ENCODE data around the gene ATP6V0E1. TPM values are rescaled to one million over a fixed set of nuclear protein-coding genes. Genes with fewer than 3 reads are reported as not detected.
"Not testable (repeated sequence)": the region's sequence is repeated elsewhere in the genome, so short reads cannot be mapped to it uniquely, and the experiment has no call there.

The ATP6V0E1 gene
- total RNA-seq, 1 donor from 2014 or later: 261 TPM

DNA sequence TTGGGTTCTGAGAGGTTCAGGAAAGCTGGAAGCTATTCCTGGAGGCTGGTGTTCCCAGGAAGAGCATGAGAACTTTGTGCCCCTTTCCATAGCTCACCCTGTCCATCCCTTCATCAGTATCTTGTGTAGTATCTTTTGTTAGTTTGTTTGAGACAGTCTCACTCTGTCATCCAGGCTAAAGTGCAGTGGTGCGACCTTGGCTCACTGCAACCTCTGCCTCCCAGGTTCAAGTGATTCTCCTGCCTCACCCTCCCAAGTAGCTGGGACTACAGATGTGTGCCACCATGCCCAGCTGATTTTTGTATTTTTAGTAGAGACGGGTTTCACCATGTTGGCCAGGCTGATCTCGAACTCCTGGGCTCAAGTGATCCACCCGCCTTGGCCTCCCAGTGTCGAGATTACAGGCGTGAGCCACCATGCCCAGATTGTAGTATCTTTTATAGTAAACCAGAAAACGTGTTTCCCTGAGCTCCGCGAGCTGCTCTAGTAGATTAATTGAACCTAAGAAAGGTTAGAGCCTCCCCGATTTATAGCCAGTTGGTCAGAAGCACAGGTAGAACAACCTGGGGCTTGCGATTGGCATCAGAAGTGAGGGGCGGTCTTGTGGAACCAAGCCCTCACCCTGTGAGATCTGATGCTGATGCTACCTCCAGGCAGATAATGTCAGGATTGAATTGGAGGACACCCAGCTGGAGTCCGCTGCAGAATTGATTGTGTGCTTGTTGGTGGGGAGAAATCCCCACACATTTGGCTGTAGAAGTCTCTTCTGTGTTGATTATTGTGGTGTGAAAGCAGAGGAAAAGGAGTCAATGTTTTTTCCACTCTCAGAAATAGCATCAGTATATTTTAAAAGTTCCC, 32.3 kb downstream of the ATP6V0E1 start:
- no peaks in the 10 kb centered on the region for H3K9me3 Mint-ChIP-seq (ENCODE audit: unreplicated experiment)
- TF ChIP-seq, protein P1, sequence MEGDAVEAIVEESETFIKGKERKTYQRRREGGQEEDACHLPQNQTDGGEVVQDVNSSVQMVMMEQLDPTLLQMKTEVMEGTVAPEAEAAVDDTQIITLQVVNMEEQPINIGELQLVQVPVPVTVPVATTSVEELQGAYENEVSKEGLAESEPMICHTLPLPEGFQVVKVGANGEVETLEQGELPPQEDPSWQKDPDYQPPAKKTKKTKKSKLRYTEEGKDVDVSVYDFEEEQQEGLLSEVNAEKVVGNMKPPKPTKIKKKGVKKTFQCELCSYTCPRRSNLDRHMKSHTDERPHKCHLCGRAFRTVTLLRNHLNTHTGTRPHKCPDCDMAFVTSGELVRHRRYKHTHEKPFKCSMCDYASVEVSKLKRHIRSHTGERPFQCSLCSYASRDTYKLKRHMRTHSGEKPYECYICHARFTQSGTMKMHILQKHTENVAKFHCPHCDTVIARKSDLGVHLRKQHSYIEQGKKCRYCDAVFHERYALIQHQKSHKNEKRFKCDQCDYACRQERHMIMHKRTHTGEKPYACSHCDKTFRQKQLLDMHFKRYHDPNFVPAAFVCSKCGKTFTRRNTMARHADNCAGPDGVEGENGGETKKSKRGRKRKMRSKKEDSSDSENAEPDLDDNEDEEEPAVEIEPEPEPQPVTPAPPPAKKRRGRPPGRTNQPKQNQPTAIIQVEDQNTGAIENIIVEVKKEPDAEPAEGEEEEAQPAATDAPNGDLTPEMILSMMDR (IDR thresholded peaks at IDR 0.05): no peak
- peaks cover 13% of the 10 kb centered on the region for H3K36me3 Mint-ChIP-seq (ENCODE audit: unreplicated experiment)
- H3K27me3 Mint-ChIP-seq (ENCODE audit: unreplicated experiment): no peaks in the 10 kb centered on the region
- peak overlapping the region; percentile 5 for H3K4me3 Mint-ChIP-seq (ENCODE audit: unreplicated experiment)
- peak overlapping the region; percentile 84 for H3K27ac Mint-ChIP-seq (ENCODE audit: unreplicated experiment)
- DNase-seq (ENCODE audit: extremely low spot score, unreplicated experiment): no peak
- H3K4me1 Mint-ChIP-seq (ENCODE audit: unreplicated experiment): peaks cover 32% of the 10 kb centered on the region

DNA sequence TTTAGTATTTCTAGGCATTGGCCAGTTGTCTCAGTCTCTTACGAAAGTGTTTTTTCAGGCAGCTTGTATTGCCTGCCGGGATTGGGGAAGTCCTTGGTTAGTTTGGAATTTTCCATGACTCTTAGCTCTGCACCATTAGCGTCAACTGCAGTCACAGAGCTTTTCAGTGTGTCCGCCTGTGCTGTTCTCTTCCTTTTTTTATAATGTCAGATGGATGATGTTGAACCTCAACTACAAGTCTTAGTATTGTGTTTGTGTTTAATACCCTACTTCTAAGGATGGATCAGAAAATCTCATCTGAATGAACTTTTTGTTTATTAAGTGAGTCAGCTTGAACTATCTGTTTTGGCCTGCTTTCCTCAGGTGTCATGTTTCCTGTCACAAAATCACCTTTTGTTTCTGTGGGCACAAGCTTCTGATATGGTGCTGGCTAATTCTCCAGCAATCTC, 33.1 kb downstream of the ATP6V0E1 start:
- H3K27me3 Mint-ChIP-seq (ENCODE audit: unreplicated experiment): no peaks in the 10 kb centered on the region
- peaks cover 21% of the 10 kb centered on the region for H3K36me3 Mint-ChIP-seq (ENCODE audit: unreplicated experiment)

DNA sequence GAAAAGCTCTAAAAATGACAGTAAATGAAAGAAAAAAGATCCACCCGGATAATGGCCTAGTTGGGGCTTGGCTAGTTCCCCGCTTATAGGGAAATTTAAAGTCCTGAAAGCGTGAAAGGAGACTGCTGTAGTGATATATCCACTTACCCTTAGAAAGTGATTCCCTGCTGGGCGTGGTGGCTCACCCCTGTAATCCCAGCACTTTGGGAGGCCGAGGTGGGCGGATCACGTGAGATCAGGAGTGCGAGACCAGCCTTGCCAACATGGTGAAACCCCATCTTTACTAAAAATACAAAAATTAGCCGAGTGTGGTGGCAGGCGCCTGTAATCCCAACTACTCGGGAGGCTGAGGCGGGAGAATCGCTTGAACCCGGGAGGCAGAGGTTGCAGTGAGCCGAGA, 33.5 kb downstream of the ATP6V0E1 start:
- peaks cover 27% of the 10 kb centered on the region for H3K4me1 Mint-ChIP-seq (ENCODE audit: unreplicated experiment)
- peak overlapping the region; percentile 84 for H3K27ac Mint-ChIP-seq (ENCODE audit: unreplicated experiment)
- not testable (repeated sequence) for H3K9me3 Mint-ChIP-seq (ENCODE audit: unreplicated experiment); H3K4me3 Mint-ChIP-seq (ENCODE audit: unreplicated experiment); DNase-seq (ENCODE audit: extremely low spot score, unreplicated experiment); H3K27me3 Mint-ChIP-seq (ENCODE audit: unreplicated experiment)
- H3K36me3 Mint-ChIP-seq (ENCODE audit: unreplicated experiment): peaks cover 22% of the 10 kb centered on the region

More for the DNA sequence above, 33.1 kb downstream of the ATP6V0E1 start:
- Mint-ChIP-seq H3K4me3 (ENCODE audit: unreplicated experiment) (peak overlapping the region; percentile 5), H3K9me3 (ENCODE audit: unreplicated experiment) (no peaks in the 10 kb centered on the region), H3K27ac (ENCODE audit: unreplicated experiment) (peak overlapping the region; percentile 84), H3K4me1 (ENCODE audit: unreplicated experiment) (peaks cover 29% of the 10 kb centered on the region)
- TF ChIP-seq, protein P1 (IDR thresholded peaks at IDR 0.05): no peak
- DNase-seq (ENCODE audit: extremely low spot score, unreplicated experiment): no peak

DNA sequence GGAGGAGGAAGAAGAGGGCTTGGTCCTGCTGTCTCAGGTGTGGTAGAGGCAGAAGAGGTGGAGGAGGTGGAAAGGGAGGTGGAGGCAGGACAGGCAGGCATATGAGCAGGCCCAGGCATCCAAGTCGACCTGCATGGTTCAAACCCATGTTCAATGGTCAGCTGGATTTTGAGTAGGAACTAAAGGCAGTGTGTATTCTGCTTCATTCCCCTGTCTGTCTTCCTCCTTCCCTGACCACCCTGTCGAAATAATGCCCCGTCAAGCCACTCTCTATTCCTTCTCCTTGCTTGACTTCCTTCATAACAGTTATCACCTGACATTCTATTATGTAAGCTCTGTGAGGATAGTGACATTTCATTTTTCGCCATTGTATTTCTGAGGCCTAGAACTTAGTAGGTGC, 34.8 kb downstream of the ATP6V0E1 start:
- Mint-ChIP-seq H3K27me3 (ENCODE audit: unreplicated experiment) (no peaks in the 10 kb centered on the region), H3K4me1 (ENCODE audit: unreplicated experiment) (peaks cover 27% of the 10 kb centered on the region), H3K4me3 (ENCODE audit: unreplicated experiment) (no peak overlapping the region), H3K9me3 (ENCODE audit: unreplicated experiment) (no peaks in the 10 kb centered on the region), H3K27ac (ENCODE audit: unreplicated experiment) (no peak overlapping the region), H3K36me3 (ENCODE audit: unreplicated experiment) (peaks cover 24% of the 10 kb centered on the region)
- TF ChIP-seq, protein P1 (IDR thresholded peaks at IDR 0.05): no peak
- DNase-seq (ENCODE audit: extremely low spot score, unreplicated experiment): no peak

DNA sequence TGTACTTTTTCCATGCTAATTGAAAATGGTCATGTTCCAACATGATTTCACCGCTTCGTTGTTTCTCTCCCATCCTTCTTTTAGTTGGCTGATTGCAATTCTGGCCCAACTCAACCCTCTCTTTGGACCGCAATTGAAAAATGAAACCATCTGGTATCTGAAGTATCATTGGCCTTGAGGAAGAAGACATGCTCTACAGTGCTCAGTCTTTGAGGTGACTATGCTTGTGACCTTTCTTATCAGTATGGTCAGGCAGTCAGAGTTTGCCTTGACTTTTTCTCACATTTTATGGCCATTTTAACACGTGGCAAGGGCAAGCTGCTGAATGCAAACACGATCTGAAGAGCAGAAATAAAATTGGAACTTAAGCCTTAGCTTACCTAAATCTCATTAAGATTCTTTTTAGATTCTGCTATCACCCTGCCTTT, 36.6 kb downstream of the ATP6V0E1 start:
- Mint-ChIP-seq H3K9me3 (ENCODE audit: unreplicated experiment) (no peaks in the 10 kb centered on the region), H3K4me3 (ENCODE audit: unreplicated experiment) (no peak overlapping the region), H3K36me3 (ENCODE audit: unreplicated experiment) (peaks cover 24% of the 10 kb centered on the region), H3K27ac (ENCODE audit: unreplicated experiment) (no peak overlapping the region), H3K4me1 (ENCODE audit: unreplicated experiment) (peaks cover 24% of the 10 kb centered on the region), H3K27me3 (ENCODE audit: unreplicated experiment) (no peaks in the 10 kb centered on the region)
- DNase-seq (ENCODE audit: extremely low spot score, unreplicated experiment): no peak
- TF ChIP-seq, protein P1 (IDR thresholded peaks at IDR 0.05): no peak
